Nephron (organoid): ENCODE results near the gene ZC3H7B.

Experiments
- H3K27ac Mint-ChIP-seq, 3 experiments: 2 replicates each; pipeline ENCODE4 v1.8.0; 2020; ENCODE audit warnings: mixed read lengths in 3 of 3, mild to moderate bottlenecking in 2 of 3, moderate library complexity in 1 of 3
- H3K27me3 Mint-ChIP-seq: 2 replicates; pipeline ENCODE4 v1.8.0; 2021; ENCODE audit warnings: low read depth, mild to moderate bottlenecking, moderate library complexity, mixed read lengths
- H3K36me3 Mint-ChIP-seq: 2 replicates; pipeline ENCODE4 v1.8.0; 2020; ENCODE audit warnings: low read depth, mixed read lengths
- H3K4me1 Mint-ChIP-seq: 2 replicates; pipeline ENCODE4 v1.8.0; 2020; ENCODE audit warnings: mixed read lengths
- H3K4me3 Mint-ChIP-seq, 3 experiments: 2 replicates each; pipeline ENCODE4 v1.8.0; 2020; ENCODE audit warnings: mild to moderate bottlenecking in 3 of 3, mixed read lengths in 3 of 3, moderate library complexity in 2 of 3
- H3K9me3 Mint-ChIP-seq: 2 replicates; pipeline ENCODE4 v1.8.0; 2020; ENCODE audit warnings: mixed read lengths
- TF ChIP-seq, protein P1 (sequence below), 3 experiments: fragments of 200-600 bp; sonication (generic); IDR thresholded peaks; one replicate each; pipeline ENCODE4 v1.5.0; 2021; ENCODE audit warnings: antibody characterized with exemption in 3 of 3; ENCODE audit not compliant: unreplicated experiment in 3 of 3

Gene ZC3H7B

DNA sequence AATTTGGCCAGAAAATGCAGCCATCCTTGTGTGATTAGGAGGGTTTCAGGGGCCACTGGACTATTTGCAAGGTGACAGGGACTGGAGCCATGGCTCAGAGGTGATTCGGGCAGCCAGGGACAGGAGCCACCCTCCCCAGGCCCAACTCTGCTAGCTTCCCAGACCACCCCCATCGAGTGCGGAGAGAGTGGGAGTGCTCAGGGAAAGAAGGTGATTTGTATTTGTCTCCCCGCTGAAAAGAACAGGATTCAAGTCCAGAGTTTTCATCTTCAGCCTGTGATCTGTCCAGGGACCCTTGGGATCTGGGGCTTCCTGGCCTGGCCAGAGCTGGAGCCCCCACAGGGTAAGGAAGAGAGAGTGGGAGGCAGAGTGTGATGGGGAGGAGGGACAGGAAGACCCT lies 58.1 kb downstream of the ZC3H7B start:
- Mint-ChIP-seq H3K4me3 (peak overlapping the region in 1 of 3 experiments; percentile 36), H3K4me1 (peaks cover 12% of the 10 kb centered on the region), H3K27ac (peak overlapping the region; percentile 28 to 83 (median 41)), H3K36me3 (peaks cover 10% of the 10 kb centered on the region), H3K27me3 (no peaks in the 10 kb centered on the region), H3K9me3 (no peaks in the 10 kb centered on the region)
- TF ChIP-seq, protein P1, sequence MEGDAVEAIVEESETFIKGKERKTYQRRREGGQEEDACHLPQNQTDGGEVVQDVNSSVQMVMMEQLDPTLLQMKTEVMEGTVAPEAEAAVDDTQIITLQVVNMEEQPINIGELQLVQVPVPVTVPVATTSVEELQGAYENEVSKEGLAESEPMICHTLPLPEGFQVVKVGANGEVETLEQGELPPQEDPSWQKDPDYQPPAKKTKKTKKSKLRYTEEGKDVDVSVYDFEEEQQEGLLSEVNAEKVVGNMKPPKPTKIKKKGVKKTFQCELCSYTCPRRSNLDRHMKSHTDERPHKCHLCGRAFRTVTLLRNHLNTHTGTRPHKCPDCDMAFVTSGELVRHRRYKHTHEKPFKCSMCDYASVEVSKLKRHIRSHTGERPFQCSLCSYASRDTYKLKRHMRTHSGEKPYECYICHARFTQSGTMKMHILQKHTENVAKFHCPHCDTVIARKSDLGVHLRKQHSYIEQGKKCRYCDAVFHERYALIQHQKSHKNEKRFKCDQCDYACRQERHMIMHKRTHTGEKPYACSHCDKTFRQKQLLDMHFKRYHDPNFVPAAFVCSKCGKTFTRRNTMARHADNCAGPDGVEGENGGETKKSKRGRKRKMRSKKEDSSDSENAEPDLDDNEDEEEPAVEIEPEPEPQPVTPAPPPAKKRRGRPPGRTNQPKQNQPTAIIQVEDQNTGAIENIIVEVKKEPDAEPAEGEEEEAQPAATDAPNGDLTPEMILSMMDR (IDR thresholded peaks at IDR 0.05; ENCODE audit: unreplicated experiment in 3 of 3): no peak

DNA sequence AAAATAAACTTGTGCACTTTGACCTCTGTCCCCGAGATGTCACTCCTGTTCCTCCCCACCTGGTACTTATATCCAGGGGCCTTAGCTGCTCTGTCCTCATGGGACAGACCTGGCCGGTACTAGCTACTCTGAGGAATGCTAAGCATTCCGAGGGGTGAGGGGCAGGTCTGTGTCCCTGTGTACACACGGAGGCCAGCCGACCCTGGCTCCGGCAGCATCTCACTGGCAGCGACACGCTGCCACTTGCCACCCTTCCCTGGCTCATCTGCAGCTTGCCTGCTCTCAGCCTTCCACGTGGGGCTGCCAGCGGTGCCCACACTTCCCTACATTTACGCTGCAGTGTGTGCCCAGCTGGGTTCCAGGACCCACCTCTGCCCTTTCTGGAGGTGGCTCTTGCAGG lies 58.8 kb downstream of the ZC3H7B start:
- H3K9me3 Mint-ChIP-seq: no peaks in the 10 kb centered on the region
- H3K27me3 Mint-ChIP-seq: no peaks in the 10 kb centered on the region
- peak overlapping the region in 2 of 3 experiments; percentile 41 to 77 for H3K27ac Mint-ChIP-seq
- TF ChIP-seq, protein P1 (IDR thresholded peaks at IDR 0.05; ENCODE audit: unreplicated experiment in 3 of 3): no peak
- peaks cover 12% of the 10 kb centered on the region for H3K4me1 Mint-ChIP-seq
- no peak overlapping the region for H3K4me3 Mint-ChIP-seq
- H3K36me3 Mint-ChIP-seq: peaks cover 4% of the 10 kb centered on the region

DNA sequence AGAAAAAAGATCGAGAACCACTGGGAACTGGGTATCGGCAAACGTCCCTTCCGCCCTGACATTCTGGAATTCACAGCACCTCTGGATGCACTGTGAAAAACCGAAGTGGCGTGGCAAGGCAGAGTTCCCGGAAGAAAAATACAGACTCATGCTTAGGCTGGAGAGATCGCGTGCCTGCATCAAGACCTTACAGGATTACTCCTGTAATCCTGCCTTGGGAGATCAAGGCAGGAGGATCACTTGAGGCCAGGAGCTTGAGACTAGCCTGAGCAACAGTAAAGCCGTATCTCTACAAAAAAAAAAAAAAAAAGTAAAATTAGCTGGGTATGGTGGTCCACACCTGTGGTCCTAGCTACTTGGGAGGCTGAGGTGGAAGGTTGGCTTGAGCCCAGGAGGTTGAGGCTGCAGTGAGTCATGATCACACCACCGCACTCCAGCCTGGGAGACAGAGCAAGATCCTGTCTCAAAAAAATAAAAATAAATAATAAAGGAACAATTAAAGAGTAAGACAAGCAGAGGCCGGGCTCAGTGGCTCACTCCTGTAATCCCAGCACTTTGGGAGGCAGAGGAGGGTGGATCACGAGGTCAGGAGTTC lies 60.5 kb downstream of the ZC3H7B start:
- no peak overlapping the region for H3K27ac Mint-ChIP-seq
- TF ChIP-seq, protein P1 (IDR thresholded peaks at IDR 0.05; ENCODE audit: unreplicated experiment in 3 of 3): no peak
- no peaks in the 10 kb centered on the region for H3K27me3 Mint-ChIP-seq
- H3K9me3 Mint-ChIP-seq: no peaks in the 10 kb centered on the region
- peaks cover 13% of the 10 kb centered on the region for H3K4me1 Mint-ChIP-seq
- no peak overlapping the region for H3K4me3 Mint-ChIP-seq
- peaks cover 4% of the 10 kb centered on the region for H3K36me3 Mint-ChIP-seq

DNA sequence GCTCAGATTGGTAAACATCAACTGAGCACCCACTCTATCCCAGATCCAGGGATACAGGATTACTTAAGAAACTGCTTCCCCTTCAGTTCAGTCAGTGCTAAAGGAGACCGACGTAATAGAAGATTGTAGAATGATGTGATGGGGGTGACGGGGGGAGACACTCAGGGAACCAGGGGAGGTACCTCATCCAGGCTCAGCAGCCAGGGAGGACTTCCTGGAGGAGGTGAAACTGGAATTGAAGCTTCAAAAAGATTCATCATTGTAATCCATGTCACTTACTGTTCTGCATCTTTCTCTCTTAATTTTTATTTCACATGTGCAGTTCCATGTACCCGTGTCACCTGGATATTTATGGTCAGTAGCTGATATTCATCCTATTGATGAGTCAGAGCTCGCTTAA lies 61.3 kb downstream of the ZC3H7B start:
- peaks cover 21% of the 10 kb centered on the region for H3K4me1 Mint-ChIP-seq

DNA sequence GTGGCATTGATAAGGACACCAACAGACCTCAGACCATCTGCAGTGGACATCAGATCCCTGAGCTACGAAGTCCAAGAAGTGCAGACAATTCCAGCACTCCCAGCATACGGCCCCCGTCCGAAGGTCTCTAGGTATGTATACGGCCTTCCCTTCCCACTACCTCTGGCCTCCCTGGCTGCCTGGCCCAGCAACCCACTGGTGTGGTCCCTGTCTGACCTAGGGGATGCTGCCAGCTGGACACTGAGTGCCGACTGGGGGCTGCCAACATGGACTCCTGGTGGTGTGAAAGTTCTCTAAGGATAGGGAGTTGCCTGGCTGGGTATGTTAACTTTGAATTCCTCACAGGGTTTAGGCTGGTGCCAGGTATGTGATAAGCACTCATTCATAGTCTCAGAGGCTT lies 62.9 kb downstream of the ZC3H7B start:
- no peaks in the 10 kb centered on the region for H3K27me3 Mint-ChIP-seq
- peaks cover 31% of the 10 kb centered on the region for H3K4me1 Mint-ChIP-seq
- H3K4me3 Mint-ChIP-seq: no peak overlapping the region
- H3K9me3 Mint-ChIP-seq: no peaks in the 10 kb centered on the region
- TF ChIP-seq, protein P1 (IDR thresholded peaks at IDR 0.05; ENCODE audit: unreplicated experiment in 3 of 3): no peak
- H3K27ac Mint-ChIP-seq: no peak overlapping the region
- peaks cover 4% of the 10 kb centered on the region for H3K36me3 Mint-ChIP-seq

More for the DNA sequence above, 61.3 kb downstream of the ZC3H7B start:
- TF ChIP-seq, protein P1 (IDR thresholded peaks at IDR 0.05; ENCODE audit: unreplicated experiment in 3 of 3): no peak
- Mint-ChIP-seq H3K27ac (peak overlapping the region in 2 of 3 experiments; percentile 45 to 61), H3K27me3 (no peaks in the 10 kb centered on the region), H3K4me3 (no peak overlapping the region), H3K36me3 (peaks cover 4% of the 10 kb centered on the region), H3K9me3 (no peaks in the 10 kb centered on the region)

DNA sequence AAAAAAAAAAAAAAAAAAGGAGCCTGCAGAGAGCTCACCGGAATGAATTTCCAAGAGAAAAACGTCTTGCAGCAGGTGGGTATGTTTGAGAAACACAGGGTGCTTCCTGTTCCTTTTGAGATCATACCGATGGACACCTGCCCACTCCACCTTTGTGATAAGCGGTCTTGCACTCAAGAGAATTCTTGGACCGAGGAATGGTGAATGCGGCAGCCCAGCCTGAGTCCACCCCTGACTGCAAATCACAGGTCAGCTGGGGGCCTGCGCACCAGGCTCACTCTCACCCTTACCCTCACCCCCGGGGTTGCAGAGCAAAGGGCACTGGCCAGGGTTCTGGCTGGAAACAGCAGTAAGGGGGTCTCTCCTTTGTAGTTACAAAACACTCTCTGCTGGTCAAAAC lies 63.6 kb downstream of the ZC3H7B start:
- H3K36me3 Mint-ChIP-seq: peaks cover 2% of the 10 kb centered on the region
- no peak overlapping the region for H3K4me3 Mint-ChIP-seq
- H3K4me1 Mint-ChIP-seq: peaks cover 32% of the 10 kb centered on the region
- TF ChIP-seq, protein P1 (IDR thresholded peaks at IDR 0.05; ENCODE audit: unreplicated experiment in 3 of 3): no peak
- H3K27me3 Mint-ChIP-seq: no peaks in the 10 kb centered on the region
- H3K27ac Mint-ChIP-seq: peak overlapping the region in 1 of 3 experiments; percentile 16
- H3K9me3 Mint-ChIP-seq: no peaks in the 10 kb centered on the region
